HEK293 (cell line): ENCODE results near the gene ATP10A.
"Not testable (repeated sequence)": the region's sequence is repeated elsewhere in the genome, so short reads cannot be mapped to it uniquely, and the experiment has no call there.

Experiments
- BCL11A ChIP-seq: fragments of 450-650 bp; formaldehyde crosslinking; IDR thresholded peaks from 2 replicates; pipeline ENCODE4 v1.5.1; 2016; ENCODE audit warnings: low read depth, missing biosample characterization, missing genetic modification characterization
- SCRT1 ChIP-seq: fragments of 450-650 bp; formaldehyde crosslinking; IDR thresholded peaks from 2 replicates; pipeline ENCODE4 v1.5.1; 2016; ENCODE audit warnings: missing biosample characterization, missing genetic modification characterization, borderline replicate concordance
- TCF7L2 ChIP-seq: IDR thresholded peaks from 2 replicates; pipeline ENCODE4 v1.6.1; 2011; ENCODE audit warnings: low read depth, mild to moderate bottlenecking, inconsistent platforms, low read length, moderate library complexity, borderline replicate concordance
- TSHZ1 ChIP-seq: fragments of 450-650 bp; formaldehyde crosslinking; IDR thresholded peaks from 2 replicates; pipeline ENCODE4 v1.5.1; 2016; ENCODE audit warnings: missing biosample characterization, missing genetic modification characterization, borderline replicate concordance
- ZBTB7A ChIP-seq: fragments of 450-650 bp; formaldehyde crosslinking; IDR thresholded peaks from 2 replicates; pipeline ENCODE4 v1.5.1; 2016; ENCODE audit warnings: low read depth, missing biosample characterization, missing genetic modification characterization
- ZNF639 ChIP-seq: fragments of 450-650 bp; formaldehyde crosslinking; IDR thresholded peaks from 2 replicates; pipeline ENCODE4 v1.5.1; 2016; ENCODE audit warnings: missing biosample characterization, missing genetic modification characterization
- ZNF654 ChIP-seq: fragments of 450-650 bp; formaldehyde crosslinking; IDR thresholded peaks from 2 replicates; pipeline ENCODE4 v1.5.1; 2016; ENCODE audit warnings: low read depth, missing biosample characterization, missing genetic modification characterization
- TF ChIP-seq, protein P1 (sequence below): fragments of 450-650 bp; formaldehyde crosslinking; IDR thresholded peaks from 2 replicates; pipeline ENCODE4 v1.5.1; 2016; ENCODE audit warnings: missing biosample characterization, missing genetic modification characterization
- TF ChIP-seq, protein P2 (sequence below): fragments of 450-650 bp; formaldehyde crosslinking; IDR thresholded peaks from 2 replicates; pipeline ENCODE4 v1.5.1; 2017; ENCODE audit warnings: missing biosample characterization, missing genetic modification characterization

DNA sequence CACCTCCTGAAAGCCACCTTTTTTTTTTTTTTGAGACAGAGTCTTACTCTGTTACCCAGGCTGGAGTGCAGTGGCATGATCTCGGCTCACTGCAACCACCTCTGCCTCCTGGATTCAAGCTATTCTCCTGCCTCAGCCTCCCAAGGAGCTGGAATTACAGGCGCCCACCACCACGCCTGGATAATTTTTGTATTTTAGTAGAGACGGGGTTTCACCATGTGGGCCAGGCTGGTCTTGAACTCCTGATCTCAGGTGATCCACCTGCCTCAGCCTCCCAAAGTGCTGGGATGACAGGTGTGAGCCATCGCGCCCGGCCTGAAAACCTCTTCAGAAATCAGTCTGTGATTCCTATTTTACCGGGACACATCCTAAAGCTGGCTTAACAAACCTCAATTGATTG lies 91.4 kb downstream of the ATP10A start:
- not testable (repeated sequence) for TF ChIP-seq BCL11A (tag by site-specific recombination); ZBTB7A (tag by site-specific recombination); ZNF639 (tag by site-specific recombination); TCF7L2; ZNF654 (tag by site-specific recombination); SCRT1 (tag by site-specific recombination); TSHZ1 (tag by site-specific recombination)
- TF ChIP-seq, protein P1, sequence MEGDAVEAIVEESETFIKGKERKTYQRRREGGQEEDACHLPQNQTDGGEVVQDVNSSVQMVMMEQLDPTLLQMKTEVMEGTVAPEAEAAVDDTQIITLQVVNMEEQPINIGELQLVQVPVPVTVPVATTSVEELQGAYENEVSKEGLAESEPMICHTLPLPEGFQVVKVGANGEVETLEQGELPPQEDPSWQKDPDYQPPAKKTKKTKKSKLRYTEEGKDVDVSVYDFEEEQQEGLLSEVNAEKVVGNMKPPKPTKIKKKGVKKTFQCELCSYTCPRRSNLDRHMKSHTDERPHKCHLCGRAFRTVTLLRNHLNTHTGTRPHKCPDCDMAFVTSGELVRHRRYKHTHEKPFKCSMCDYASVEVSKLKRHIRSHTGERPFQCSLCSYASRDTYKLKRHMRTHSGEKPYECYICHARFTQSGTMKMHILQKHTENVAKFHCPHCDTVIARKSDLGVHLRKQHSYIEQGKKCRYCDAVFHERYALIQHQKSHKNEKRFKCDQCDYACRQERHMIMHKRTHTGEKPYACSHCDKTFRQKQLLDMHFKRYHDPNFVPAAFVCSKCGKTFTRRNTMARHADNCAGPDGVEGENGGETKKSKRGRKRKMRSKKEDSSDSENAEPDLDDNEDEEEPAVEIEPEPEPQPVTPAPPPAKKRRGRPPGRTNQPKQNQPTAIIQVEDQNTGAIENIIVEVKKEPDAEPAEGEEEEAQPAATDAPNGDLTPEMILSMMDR (tag by site-specific recombination) = not testable (repeated sequence)
- TF ChIP-seq, protein P2, sequence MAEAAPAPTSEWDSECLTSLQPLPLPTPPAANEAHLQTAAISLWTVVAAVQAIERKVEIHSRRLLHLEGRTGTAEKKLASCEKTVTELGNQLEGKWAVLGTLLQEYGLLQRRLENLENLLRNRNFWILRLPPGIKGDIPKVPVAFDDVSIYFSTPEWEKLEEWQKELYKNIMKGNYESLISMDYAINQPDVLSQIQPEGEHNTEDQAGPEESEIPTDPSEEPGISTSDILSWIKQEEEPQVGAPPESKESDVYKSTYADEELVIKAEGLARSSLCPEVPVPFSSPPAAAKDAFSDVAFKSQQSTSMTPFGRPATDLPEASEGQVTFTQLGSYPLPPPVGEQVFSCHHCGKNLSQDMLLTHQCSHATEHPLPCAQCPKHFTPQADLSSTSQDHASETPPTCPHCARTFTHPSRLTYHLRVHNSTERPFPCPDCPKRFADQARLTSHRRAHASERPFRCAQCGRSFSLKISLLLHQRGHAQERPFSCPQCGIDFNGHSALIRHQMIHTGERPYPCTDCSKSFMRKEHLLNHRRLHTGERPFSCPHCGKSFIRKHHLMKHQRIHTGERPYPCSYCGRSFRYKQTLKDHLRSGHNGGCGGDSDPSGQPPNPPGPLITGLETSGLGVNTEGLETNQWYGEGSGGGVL = not testable (repeated sequence)
